GM18502 (cell line): Measurements from ENCODE around the gene RAB11A.

Experiments used
- ATAC-seq: cut with Tn5 transposase; IDR thresholded peaks from one replicate; pipeline ENCODE4 v1.9.1; 2021; ENCODE audit warnings: mild to moderate bottlenecking; ENCODE audit not compliant: unreplicated experiment, poor library complexity

The RAB11A gene

GRCh38 chr15:65881766-65882434, 12.6 kb downstream of the RAB11A start:
- no peak for ATAC-seq

- no peak for ATAC-seq
These were observed 14.3 kb downstream of the RAB11A start for GRCh38 chr15:65883571-65883970.

- ATAC-seq = no peak
These were observed 15.2 kb downstream of the RAB11A start for GRCh38 chr15:65884511-65884910.

- ATAC-seq = no peak
These were observed 16.5 kb downstream of the RAB11A start for GRCh38 chr15:65885668-65886218.

GRCh38 chr15:65887565-65887964, 18.3 kb downstream of the RAB11A start:
- no peak for ATAC-seq

- ATAC-seq = no peak
These were observed 19.7 kb downstream of the RAB11A start for GRCh38 chr15:65888981-65889380.

GRCh38 chr15:65893060-65893459, 23.8 kb downstream of the RAB11A start:
- no peak for ATAC-seq

GRCh38 chr15:65896236-65896635, 26.9 kb downstream of the RAB11A start:
- ATAC-seq = no peak

- ATAC-seq = no peak
These were observed 31.2 kb downstream of the RAB11A start for GRCh38 chr15:65900488-65900887.

GRCh38 chr15:65901336-65901735, 32.0 kb downstream of the RAB11A start:
- no peak for ATAC-seq

- no peak for ATAC-seq
These were observed 32.5 kb downstream of the RAB11A start for GRCh38 chr15:65901836-65902235.

- peak; percentile 74 for ATAC-seq
These were observed 33.1 kb downstream of the RAB11A start for GRCh38 chr15:65902373-65902772.

GRCh38 chr15:65903296-65904073, 34.2 kb downstream of the RAB11A start:
- ATAC-seq = no peak

GRCh38 chr15:65904301-65904700, 35.0 kb downstream of the RAB11A start:
- no peak for ATAC-seq

GRCh38 chr15:65906396-65906795, 37.1 kb downstream of the RAB11A start:
- ATAC-seq = no peak

GRCh38 chr15:65907661-65908060, 38.4 kb downstream of the RAB11A start:
- ATAC-seq = no peak

- ATAC-seq = no peak
These were observed 39.6 kb downstream of the RAB11A start for GRCh38 chr15:65908876-65909275.

GRCh38 chr15:65909831-65910230, 40.5 kb downstream of the RAB11A start:
- no peak for ATAC-seq

GRCh38 chr15:65910341-65910740, 41.0 kb downstream of the RAB11A start:
- ATAC-seq = no peak

- no peak for ATAC-seq
These were observed 42.9 kb downstream of the RAB11A start for GRCh38 chr15:65912235-65912634.

GRCh38 chr15:65913631-65914199, 44.4 kb downstream of the RAB11A start:
- no peak for ATAC-seq
